GM19372 (cell line): ENCODE results near the gene RBM26.

Experiments used
- ATAC-seq: cut with Tn5 transposase; IDR thresholded peaks from one replicate; pipeline ENCODE4 v1.9.1; 2021; ENCODE audit warnings: mild to moderate bottlenecking, low read depth, moderate library complexity; ENCODE audit not compliant: unreplicated experiment

The RBM26 gene

DNA sequence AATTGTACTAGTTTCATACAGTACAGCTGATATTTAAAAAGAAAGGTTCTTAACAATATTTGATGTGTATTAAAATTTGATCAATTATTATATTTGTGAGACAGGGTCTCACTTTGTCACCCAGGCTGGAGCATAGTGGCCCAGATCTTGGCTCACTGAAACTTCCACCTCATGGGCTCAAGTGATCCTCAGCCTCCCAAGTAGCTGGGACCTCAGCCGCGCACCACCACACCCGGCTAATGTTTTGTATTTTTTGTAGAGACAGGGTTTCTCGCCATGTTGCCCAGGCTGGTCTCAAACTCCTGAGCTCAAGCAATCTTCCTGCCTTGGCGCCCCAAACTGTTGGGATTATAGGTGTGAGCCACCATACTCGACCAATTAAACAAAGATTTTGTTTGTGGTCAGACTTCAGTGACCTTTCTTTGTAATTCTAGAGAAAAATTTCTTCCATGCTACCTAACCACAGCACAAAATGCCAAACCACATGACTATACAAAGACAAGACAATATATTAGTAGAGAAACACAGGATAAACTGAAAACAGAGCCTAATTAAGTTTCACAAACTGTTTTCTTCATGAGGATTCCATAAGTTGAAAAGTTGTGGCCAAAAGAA, 59.6 kb downstream of the RBM26 start:
- no peak for ATAC-seq

DNA sequence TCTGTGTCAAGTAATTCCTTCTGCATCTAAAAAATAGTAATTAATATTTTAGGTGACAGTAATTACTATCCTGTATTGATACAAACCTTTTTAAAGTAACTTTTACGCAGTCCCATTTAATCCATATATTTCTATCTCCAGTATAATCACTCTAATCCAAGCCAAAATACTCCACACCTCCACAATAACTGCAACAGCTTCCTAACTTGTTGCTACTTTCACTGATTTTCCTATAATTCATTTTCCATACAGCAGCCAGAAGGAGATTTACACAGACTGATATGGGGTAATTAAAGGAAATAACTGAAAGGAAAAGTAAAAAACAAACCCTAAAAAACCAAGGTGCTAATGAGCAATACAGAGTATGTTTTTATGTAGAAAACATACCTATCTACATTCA, 64.9 kb downstream of the RBM26 start:
- ATAC-seq = no peak

DNA sequence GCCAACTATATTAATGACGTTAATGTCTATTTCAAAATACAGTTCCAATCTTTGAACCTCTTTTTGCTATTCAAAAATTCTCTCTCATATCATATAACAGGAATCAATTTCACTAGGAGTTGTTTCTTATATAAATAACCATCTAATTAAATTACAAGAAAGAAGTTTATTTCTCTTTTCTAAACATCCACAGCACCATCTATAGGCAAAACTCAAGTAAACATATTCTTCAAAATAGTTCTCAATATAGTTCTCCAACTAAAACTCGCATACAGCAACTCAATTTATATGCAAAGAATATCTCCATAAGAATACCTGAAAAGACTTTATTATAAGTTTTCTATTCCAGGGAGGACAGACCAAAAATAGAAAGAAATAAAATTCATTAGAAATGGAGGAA, 65.6 kb downstream of the RBM26 start:
- no peak for ATAC-seq

DNA sequence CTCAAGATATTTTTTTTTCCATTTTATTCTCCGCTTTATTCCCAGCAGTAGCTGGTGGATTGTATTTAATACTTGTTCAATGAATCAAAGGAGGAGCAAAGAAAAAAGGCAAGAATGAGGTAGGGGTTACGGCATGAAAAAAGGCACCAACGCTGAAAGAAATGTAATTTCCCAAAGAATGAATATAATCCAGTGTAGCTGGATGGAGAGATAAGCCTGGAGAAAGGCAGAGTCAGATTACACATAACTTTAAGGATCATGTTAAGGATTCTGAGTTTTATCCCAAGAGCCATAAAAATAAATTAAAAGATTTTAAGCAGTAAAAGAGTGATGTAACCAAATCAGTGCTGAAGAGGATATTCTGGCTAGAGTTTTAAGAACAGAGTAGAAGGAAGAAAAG, 67.7 kb downstream of the RBM26 start:
- no peak for ATAC-seq

DNA sequence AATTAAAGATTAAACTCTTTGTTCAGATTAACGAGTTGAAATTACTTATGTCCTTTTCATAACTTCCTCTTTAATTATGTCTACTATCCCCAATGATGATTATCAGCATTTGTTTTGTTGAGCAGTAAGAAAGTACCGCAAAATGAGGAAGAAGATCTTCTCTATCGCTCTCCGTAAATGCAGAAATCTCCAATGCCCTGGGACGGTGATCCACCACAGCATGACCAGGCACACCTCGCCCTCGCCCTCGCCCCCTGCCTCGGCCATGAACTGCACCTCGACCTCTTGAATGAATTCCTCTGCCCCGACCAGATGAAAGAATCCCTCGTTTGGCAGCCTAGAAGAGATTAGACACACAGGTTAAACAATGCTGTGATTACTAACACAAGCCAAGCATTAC, 69.1 kb downstream of the RBM26 start:
- no peak for ATAC-seq

DNA sequence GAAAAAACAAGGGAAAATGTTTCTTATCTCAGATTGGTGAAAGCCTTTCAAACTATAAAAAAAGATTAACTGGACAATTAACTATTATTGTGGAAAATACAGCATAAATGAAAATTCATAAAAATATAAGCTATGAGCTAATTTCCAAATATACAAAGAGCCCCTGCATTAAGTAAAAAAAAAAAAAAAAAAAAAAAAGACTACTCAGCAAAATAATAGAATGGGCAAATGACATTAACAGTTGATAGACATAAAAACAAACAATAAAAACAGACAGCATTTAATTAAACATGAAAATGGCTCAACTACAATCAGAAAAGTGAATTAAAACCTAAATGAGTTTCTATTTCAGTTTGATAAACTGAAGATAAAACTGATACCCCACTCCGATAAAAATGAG, 77.5 kb downstream of the RBM26 start:
- no peak for ATAC-seq

DNA sequence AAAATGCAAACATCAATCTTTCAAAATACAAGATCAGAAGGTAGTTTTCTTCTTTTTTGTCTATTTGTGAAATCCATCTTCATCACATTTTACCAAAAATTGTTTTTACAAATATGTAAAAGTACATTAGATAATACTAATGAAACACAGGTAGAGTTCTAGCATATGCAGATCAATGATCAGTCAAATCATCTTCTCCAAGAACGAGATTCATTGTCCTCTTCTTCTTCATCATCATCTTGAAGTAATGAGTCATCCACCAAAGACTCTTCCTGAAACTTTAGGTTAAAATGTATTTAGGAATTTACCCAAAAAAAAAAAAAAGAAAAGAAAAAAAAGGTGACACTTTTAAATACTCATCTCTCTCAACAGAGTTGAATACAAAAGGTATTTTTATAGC, 85.6 kb downstream of the RBM26 start:
- ATAC-seq = no peak

DNA sequence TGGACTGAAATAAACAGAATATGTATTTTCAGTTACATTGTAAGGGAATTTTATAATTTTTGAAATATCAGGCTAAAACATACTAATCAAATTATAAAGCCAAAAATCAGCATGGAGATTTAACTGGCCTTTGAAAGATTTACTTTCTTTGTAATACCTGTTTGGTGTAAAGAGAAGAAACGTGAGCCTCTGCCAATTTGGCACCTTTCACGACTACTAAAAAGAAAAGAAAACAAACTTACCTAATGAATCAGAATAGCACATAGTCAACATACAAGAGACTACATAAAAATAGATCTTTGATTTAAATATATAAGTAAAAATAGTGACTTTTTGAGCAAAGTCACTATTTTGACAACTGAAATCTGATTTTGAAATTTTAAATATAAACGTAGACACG, 87.4 kb downstream of the RBM26 start:
- no peak for ATAC-seq

DNA sequence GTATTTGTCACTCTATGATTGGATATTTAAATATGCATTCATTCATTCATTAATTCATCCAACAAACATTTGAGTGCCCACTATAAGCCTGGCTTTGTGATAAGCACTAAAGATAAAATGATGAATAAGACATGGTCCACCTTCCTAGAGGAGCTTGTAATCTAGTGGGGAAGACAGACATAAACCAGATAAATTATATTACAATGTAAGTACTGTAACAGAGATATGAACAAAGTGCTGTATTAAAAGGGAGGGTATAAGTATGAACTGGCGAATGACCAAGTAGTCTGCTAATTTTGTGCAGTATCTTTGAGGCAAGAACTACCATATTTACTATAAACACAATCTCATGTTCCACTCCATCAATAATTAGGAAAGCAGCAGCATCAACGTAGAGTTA, 88.2 kb downstream of the RBM26 start:
- no peak for ATAC-seq

DNA sequence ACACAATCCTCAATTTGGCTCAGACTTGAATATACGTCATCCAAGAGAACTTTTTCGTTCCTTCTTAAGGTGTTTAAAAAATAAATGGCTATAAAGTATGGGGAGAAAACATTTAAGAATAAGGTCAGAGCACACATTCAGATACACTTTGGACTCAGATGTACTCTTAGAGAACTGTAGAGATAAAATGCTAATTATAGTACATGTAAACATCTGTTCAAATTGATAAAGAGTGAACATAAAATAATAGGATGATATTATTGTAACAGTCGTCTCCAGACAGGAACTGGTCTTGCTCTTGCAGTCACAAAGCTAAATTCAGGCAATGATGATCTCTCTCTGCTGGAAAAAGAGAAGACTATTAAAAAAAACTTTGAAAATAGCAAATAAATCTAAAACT, 91.4 kb downstream of the RBM26 start:
- ATAC-seq = no peak

DNA sequence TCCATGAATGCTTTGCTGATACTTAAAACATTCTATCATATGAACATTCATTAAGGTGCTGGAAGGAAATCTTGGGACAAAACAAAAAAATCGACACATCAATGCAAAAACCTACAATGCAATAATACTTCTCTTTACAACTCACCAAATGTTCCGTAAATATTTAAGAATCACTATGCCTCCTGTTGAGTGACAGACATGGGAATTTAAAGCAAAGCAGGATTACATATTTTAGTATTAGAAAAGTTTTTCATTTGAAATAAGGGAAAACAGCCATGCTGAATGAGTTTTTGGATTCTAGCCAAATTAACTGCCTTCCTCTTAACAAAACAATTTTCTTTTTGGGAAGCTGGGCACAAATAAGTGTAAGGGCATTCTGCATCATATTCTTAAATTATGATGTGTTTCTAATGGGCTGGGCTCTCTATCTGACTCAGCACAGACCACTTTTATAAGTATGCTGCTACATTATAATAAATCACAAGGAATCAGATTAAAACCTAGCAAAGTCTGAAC, 93.7 kb downstream of the RBM26 start:
- no peak for ATAC-seq

DNA sequence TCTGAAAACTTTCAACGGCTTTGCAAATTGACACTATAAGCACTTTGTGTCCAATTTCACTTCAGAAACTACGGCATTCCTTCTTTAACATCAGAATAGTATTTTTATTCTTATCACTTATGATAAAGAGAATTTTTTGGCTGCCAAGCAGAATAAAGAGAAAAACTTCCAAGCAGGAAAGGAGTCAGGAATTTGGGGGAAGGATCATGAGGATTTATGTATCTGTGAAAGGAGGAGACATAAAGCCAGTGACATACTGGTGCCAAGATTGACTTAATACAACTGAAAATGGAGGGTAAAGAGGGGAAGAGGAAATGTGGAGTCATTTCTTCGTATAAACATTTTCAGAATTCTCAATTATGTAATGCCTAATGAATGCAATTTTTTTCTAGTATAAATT, 94.7 kb downstream of the RBM26 start:
- ATAC-seq = no peak

DNA sequence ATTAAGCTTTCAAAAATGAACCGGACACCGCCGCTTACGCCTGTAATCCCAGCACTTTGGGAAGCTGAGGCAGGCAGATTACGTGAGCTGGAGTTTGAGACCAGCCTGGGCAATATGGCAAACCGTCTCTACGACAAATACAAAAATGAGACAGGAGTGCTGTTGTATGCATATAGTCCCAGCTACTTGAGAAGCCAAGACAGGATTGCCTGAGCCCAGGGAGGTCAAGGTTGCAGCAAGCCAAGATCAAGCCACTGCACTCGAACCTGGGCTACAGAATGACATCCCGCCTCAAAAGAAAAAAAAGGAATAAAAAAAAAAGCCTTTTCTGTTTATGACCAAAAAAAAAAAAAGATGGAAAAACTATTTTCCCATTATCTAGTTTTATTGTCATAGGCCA, 96.4 kb downstream of the RBM26 start:
- ATAC-seq = no peak

DNA sequence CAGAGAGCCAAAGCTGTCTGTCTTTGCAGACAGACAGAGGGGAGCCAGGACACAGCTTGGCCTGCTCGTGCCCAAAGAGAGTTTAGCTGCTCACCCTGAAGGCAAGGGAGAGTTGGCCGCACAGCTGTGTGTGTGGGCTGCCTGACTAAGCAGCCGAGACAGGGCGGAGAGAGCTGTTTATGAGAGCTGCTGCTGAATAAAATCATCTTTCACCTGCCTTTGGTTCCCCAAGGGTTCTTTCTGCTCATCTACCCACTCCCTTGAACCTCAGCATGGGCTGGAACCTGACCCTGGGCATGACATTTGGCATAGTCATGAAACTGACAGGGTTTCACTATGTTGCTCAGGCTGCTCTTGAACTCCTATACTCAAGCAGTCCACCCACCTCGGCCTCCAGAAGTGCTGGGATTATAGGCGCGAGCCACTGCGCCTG, 98.2 kb downstream of the RBM26 start:
- ATAC-seq = peak; percentile 81

DNA sequence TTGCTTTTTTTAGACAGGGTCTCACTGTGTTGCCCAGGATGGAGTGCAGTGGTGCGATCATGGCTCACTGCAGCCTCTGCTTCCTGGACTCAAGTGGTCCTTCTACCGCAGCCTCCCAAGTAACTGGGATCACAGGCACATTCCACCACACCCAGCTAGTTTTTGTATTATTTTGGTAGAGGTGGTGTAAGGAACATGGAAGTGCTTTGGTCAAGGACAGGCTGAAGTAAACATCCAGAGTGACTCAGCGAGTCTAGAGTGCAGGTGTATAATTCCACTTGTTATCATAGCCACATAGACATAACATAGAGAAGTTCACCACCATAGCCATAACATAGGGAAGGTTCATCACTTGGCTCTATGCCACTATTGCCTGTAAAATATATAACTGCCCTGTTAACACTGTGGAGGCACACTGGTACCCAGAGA, 98.6 kb downstream of the RBM26 start:
- ATAC-seq = peak; percentile 47

DNA sequence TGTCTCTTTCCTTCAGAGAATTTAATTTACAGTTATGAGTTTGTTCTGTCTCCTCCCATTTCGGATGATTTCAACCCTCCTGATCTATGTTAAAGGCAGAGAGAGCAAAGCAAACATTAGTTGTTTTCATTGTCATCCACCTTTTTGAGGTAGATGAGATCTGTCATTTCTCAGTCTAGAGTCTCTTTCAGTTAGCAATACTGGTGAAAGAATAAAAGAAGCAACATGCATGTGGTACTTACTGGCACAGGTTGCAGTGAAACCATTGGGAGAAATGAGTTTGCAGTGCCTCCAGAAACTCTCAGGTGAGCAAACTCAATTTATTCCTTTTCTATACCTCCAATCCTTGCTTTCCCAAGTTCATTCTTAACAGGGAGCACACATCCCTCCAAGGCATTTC, 99.4 kb downstream of the RBM26 start:
- ATAC-seq = no peak

DNA sequence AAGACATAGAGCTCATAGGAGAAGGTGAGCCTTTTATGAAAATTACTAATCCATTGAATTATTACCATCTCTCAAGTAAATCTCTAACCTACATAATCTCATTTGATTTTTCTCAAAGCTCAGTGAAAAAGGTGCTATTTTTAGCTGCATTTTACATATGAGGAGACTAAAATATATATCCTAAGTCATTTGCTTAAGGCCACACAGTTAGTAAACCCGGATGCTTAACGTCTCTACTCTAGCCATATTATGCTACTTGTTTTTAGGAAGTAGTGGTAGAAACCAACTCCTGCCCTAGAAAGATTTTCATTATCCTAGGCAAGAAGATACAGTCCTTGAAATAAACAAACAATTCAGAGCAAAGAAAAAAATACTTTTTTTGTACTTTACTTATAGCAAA, 108.9 kb downstream of the RBM26 start:
- no peak for ATAC-seq

DNA sequence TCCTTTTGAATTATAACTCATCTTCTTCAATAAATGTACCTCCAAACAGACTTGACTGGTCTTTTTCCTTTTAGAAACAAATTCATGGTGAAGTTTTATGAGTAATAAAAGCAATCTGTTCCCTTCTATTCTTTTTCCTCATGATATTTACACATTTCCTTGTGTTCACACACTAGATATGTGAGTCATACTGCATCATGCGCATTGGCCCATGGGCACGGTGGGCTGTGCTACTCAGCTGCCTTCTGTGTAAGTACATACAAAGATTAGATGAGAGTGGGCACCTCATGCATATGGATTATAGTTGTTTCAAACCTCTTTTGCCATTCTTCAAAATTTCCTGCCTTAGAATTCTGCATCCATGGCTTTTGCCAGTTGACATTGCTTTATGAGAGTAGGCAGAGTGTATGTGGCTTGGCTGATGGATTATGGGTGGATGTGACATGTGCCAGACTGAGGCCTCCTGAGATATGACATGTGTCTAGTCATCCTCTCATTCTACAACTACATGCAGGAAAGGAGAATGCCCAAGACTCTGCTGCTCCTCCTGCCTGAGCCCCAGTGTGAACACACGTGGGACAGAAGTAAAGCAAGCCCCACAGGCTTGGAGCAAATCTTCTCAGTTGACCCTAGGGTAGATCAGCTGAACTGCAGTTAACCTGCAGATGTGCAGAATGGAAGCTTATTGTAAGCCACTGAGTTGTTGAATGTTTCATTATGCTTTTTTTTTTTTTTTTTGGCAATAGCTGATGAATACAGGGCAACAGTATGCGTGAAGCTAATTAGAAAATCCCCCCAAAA, 109.9 kb downstream of the RBM26 start:
- no peak for ATAC-seq

DNA sequence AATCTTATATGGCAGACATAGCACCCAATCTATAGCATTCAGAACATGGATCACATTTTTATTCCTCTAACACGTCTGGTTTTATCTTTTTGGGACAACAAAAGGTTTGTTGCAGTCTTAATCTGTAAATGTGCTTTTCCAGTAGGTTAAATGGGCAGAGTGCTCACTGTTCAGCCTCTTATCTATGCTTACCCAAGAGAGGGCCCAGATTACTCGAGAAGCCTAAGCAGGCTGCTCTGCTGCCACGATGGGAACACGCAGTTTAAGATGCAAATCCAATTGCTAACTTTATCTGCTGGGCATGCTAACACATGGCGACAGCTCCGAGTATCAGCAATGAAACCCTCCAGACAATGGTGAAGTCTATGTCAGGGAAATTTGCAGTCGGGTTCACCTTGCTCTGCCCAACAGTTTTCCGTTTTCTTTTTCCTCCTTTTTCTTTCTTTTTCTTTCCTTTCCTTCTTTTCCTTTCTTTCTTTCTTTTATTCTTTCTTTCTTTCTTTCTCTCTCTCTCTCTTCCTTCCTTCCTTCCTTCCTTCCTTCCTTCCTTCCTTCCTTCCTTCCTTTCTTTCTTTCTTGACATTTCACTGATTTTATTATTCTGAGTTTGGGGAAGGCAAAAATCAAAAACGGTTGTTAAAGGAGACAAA, 115.3 kb downstream of the RBM26 start:
- ATAC-seq = no peak

DNA sequence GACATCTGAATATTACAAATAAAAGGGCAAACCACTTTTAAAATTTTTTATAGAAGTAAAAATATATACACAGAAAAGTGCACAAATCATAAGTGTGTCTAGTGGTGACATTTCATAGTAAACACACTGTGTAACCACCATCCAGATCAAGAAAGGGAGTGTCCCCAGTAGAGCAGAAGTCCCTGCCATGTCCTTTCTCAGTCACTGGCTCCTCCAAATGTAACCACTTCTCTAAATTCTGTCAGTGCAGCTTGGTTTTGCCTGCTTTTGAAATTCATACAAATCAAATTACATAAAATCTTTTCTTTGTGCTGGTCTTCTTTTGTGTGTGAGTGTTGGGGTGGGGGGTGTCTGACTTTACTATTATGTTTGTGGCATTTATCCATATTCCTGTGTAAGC, 116.5 kb downstream of the RBM26 start:
- ATAC-seq = no peak

DNA sequence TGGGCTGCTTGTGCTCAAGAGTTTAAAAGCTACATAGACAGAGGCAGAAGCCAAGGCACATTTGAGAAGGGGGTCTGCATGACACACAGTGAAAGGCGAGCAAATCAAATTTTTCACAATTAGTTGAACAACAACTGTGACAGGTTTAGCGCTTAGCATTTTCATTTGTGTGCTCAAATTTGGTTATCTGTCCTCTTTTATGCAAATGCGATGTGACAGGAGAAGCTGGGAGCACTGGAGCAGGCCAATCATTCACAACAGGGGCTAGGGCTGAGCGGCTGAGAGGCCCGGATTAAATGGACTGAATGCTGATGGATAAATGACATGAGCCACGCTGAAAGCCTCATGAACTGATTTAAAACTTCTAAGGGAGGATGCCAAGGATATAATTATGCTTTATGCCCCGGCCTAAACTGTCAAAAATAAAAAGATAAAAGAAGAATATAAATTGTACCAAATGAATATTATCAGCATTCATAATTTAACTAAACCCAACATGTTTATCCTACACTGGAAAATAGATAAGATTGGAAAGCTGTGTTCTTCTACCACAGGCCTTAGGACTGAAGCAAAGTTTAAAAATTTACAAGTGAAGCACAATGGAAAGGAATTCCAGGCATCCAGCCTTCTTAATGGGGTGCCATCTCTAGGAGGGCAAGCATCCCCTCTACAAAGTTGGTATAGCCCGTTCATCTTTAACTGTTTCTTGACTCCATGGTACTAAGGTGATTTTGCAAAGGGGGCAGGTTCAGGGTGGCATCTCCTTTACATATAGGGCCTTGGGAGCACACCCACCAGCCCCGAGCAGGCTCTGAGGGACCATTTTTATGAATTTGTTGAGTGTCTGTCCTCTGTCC, 117.9 kb downstream of the RBM26 start:
- no peak for ATAC-seq
